Tibial nerve (tissue), 4 donors: ENCODE measurements around the gene NFATC1. TPM values are rescaled to one million over a fixed set of nuclear protein-coding genes. Genes with fewer than 3 reads are reported as not detected.

Source experiments
- DNase-seq, 2 donors: peaks; one replicate each; pipeline ENCODE4 v3.0.0-alpha.2; 2019; ENCODE audit warnings: low spot score in 2 of 2
- H3K27ac ChIP-seq, 4 donors: fragments of 200-600 bp; sonication (generic) in 3 of 4; one replicate each; pipeline ENCODE4 v1.5.1; 2017 to 2019; ENCODE audit warnings: mild to moderate bottlenecking in 1 of 4
- H3K27me3 ChIP-seq, 2 donors: fragments of 200-600 bp; sonication (generic) in 1 of 2; one replicate each; pipeline versions ENCODE4 v1.5.1 to v1.6.0; 2017 to 2019
- H3K36me3 ChIP-seq, 3 donors: fragments of 200-600 bp; sonication (generic); one replicate each; pipeline ENCODE4 v1.5.1; 2018 to 2019
- H3K4me1 ChIP-seq, 4 donors: fragments of 200-600 bp; sonication (generic) in 3 of 4; one replicate each; pipeline ENCODE4 v1.5.1; 2017 to 2019
- H3K4me3 ChIP-seq, 4 donors: fragments of 200-600 bp; sonication (generic) in 3 of 4; one replicate each; pipeline ENCODE4 v1.5.1; 2017 to 2019; ENCODE audit warnings: mild to moderate bottlenecking in 1 of 4, moderate library complexity in 1 of 4
- H3K9me3 ChIP-seq, 4 donors: fragments of 200-600 bp; sonication (generic) in 3 of 4; one replicate each; pipeline ENCODE4 v1.5.1; 2017 to 2019
- EP300 ChIP-seq, 2 donors: sonication (generic); formaldehyde crosslinking; IDR thresholded peaks; one replicate each; pipeline ENCODE4 v1.6.1; 2017; ENCODE audit warnings: antibody characterized with exemption in 2 of 2, mild to moderate bottlenecking in 1 of 2
- POLR2A ChIP-seq, 2 donors: fragments of 450-650 bp; IDR thresholded peaks; one replicate each; pipeline ENCODE4 v1.6.1; 2017; ENCODE audit warnings: antibody characterized with exemption in 2 of 2, mild to moderate bottlenecking in 2 of 2, moderate library complexity in 2 of 2
- WGBS, 2 donors: methylation state at CpG; one replicate each; pipeline ENCODE4 v1.1.5; 2018; 5-methylcytosine and 5-hydroxymethylcytosine counted together
- total RNA-seq, 4 donors: library from RNA; depleted of rRNA; stranded (reverse); fragments of >200 nt; gene quantifications; one replicate each; pipeline ENCODE4 v1.1.0, GENCODE V29; 2016
- TF ChIP-seq, protein P1 (sequence below), 5 experiments: fragments of 200-600 bp in 3 of 5; fragments of 450-650 bp in 2 of 5; sonication (generic) in 3 of 5; IDR thresholded peaks; one replicate each; pipeline ENCODE4 v1.5.1; 2016 to 2019; ENCODE audit warnings: antibody characterized with exemption in 5 of 5, mild to moderate bottlenecking in 3 of 5, moderate library complexity in 2 of 5

NFATC1 gene
- total RNA-seq, result 10 to 100 TPM; 33.7 to 48.6 (median 37.8) TPM

DNA sequence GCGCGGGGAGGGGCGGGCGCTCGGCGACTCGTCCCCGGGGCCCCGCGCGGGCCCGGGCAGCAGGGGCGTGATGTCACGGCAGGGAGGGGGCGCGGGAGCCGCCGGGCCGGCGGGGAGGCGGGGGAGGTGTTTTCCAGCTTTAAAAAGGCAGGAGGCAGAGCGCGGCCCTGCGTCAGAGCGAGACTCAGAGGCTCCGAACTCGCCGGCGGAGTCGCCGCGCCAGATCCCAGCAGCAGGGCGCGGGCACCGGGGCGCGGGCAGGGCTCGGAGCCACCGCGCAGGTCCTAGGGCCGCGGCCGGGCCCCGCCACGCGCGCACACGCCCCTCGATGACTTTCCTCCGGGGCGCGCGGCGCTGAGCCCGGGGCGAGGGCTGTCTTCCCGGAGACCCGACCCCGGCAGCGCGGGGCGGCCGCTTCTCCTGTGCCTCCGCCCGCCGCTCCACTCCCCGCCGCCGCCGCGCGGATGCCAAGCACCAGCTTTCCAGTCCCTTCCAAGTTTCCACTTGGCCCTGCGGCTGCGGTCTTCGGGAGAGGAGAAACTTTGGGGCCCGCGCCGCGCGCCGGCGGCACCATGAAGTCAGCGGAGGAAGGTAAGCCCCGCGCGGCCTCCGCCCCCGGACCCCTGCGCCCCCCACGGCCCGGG, at the start of gene NFATC1:
TSS of gene NFATC1 (plus strand) at position 170 of the 644 bp plus-strand sequence. CDS start at position 465, 295 bp downstream.
- 0 to 1% methylated on average over 4 to 45 of the region's 91 CpGs for WGBS, 2 donors
- Histone ChIP-seq H3K27ac (peak within 1 kb of the TSS; percentile 83 to 98 (median 96)), H3K4me1 (peaks cover 0 to 57% (median 32%) of the 10 kb centered on the region in 4 donors), H3K4me3 (peak within 1 kb of the TSS; percentile 42 to 81 (median 72)), H3K36me3 (no peaks in the 10 kb centered on the region), H3K9me3 (no peaks in the 10 kb centered on the region), H3K27me3 (no peaks in the 10 kb centered on the region)
- TF ChIP-seq EP300 (IDR thresholded peaks at IDR 0.05) (peak in 1 of 2 donors; percentile 80), POLR2A (IDR thresholded peaks at IDR 0.05) (peak in 1 of 2 donors; percentile 72)
- TF ChIP-seq, protein P1, sequence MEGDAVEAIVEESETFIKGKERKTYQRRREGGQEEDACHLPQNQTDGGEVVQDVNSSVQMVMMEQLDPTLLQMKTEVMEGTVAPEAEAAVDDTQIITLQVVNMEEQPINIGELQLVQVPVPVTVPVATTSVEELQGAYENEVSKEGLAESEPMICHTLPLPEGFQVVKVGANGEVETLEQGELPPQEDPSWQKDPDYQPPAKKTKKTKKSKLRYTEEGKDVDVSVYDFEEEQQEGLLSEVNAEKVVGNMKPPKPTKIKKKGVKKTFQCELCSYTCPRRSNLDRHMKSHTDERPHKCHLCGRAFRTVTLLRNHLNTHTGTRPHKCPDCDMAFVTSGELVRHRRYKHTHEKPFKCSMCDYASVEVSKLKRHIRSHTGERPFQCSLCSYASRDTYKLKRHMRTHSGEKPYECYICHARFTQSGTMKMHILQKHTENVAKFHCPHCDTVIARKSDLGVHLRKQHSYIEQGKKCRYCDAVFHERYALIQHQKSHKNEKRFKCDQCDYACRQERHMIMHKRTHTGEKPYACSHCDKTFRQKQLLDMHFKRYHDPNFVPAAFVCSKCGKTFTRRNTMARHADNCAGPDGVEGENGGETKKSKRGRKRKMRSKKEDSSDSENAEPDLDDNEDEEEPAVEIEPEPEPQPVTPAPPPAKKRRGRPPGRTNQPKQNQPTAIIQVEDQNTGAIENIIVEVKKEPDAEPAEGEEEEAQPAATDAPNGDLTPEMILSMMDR (IDR thresholded peaks at IDR 0.05), result peak in 2 of 5 experiments; percentile 8 to 47
- DNase-seq, result peak; percentile 57 to 69

DNA sequence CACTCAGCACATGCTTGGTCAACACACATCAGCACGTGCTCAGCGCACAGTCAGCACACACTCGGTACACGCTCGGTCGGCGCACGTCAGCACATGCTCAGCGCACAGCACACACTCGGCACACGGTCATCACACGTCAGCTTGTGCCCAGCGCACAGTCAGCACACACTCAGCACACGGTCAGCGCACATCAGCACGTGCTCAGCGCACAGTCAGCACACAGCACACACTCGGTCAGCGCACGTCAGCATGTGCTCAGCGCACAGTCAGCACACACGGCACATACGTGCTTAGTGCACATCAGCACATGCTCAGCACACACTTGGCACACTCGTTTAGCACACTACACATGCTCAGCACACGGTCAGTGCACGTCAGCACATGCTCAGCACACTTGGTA, 49.7 kb upstream of the NFATC1 start:
- Histone ChIP-seq H3K27ac (no peak overlapping the region), H3K36me3 (peaks cover 0 to 80% (median 16%) of the 10 kb centered on the region in 3 donors), H3K9me3 (no peaks in the 10 kb centered on the region), H3K4me3 (no peak overlapping the region), H3K4me1 (no peaks in the 10 kb centered on the region), H3K27me3 (no peaks in the 10 kb centered on the region)
- TF ChIP-seq, protein P1 (IDR thresholded peaks at IDR 0.05), result no peak
- no peak for TF ChIP-seq EP300 (IDR thresholded peaks at IDR 0.05)
- TF ChIP-seq POLR2A (IDR thresholded peaks at IDR 0.05), result no peak
- DNase-seq, result no peak
- WGBS, 2 donors, result 95 to 98% methylated on average over 24 to 26 of the region's 26 CpGs

DNA sequence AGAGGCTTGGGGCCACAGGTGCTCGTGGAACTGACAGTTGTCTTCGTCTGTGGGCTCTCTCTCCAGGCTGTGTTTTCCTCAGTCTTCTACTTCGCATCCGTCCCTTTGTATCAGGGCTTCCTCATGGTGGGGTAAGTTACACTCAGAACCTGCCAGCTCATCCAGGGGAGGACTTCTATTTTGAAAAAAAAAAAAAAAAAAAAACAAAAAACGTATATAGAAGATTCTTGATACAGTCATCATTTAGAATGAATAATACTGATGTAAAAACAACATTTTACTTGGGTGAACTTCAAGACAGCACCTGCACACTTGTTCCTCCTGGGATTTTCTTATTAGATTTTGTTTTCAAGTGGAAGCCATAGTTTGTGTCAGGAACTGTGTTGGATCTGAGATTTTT, 47.7 kb upstream of the NFATC1 start:
- H3K9me3 ChIP-seq, result no peaks in the 10 kb centered on the region
- TF ChIP-seq, protein P1 (IDR thresholded peaks at IDR 0.05), result no peak
- TF ChIP-seq EP300 (IDR thresholded peaks at IDR 0.05) (no peak), POLR2A (IDR thresholded peaks at IDR 0.05) (no peak)
- peaks cover 2 to 83% (median 16%) of the 10 kb centered on the region in 3 donors for H3K36me3 ChIP-seq
- H3K27ac ChIP-seq, result no peak overlapping the region
- DNase-seq, result no peak
- H3K4me1 ChIP-seq, result no peaks in the 10 kb centered on the region
- H3K27me3 ChIP-seq, result no peaks in the 10 kb centered on the region
- H3K4me3 ChIP-seq, result no peak overlapping the region
- 75 to 77% methylated on average over 5 of the region's 5 CpGs for WGBS, 2 donors

DNA sequence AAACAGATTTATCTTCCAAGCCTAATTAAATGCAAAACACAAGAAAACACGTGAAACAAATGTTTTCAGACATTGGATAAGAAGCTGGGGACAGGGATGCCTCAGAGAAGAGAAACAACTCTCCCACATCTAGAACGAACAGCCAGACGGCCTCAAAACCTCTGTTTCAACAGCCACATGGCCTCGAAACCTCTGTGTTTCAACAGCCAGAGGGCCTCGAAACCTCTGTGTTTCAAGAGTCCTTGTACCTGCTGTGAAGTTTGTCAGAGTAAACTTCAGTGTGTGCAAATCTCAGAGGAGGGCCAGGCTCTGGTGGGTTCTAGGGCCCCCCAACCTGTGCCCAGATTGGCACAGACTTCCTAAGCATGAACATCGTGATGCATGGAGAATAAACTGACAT, 43.3 kb upstream of the NFATC1 start:
- Histone ChIP-seq H3K36me3 (peaks cover 2 to 48% (median 2%) of the 10 kb centered on the region in 3 donors), H3K4me3 (no peak overlapping the region), H3K9me3 (no peaks in the 10 kb centered on the region), H3K4me1 (no peaks in the 10 kb centered on the region), H3K27me3 (no peaks in the 10 kb centered on the region), H3K27ac (peak overlapping the region in 1 of 4 donors; percentile 53)
- DNase-seq, result no peak
- no peak for TF ChIP-seq EP300 (IDR thresholded peaks at IDR 0.05)
- TF ChIP-seq POLR2A (IDR thresholded peaks at IDR 0.05), result no peak
- TF ChIP-seq, protein P1 (IDR thresholded peaks at IDR 0.05), result no peak
- WGBS, 2 donors, result 63 to 65% methylated on average over 6 of the region's 6 CpGs

DNA sequence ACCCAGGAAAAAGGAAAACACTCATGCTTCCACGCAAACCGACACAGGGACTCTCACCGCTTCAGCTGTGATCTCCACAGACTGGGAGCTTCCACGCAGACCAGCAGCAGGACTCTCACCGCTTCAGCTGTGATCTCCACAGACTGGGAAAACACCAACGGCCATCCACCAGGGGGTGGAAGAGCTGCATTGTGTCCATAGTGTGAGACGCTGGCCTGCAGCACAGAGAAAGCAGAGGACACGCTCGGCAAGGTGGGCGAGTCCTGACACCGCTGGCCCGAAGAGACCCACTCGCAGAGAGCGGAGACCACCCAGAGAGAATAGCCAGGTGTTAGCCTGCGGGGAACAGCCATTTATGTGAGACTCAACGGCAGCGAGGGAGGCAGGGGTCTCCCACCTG, 42.5 kb upstream of the NFATC1 start:
- Histone ChIP-seq H3K9me3 (no peaks in the 10 kb centered on the region), H3K4me3 (no peak overlapping the region), H3K27me3 (no peaks in the 10 kb centered on the region), H3K4me1 (no peaks in the 10 kb centered on the region), H3K36me3 (peaks cover 0 to 40% (median 2%) of the 10 kb centered on the region in 3 donors), H3K27ac (peak overlapping the region in 1 of 4 donors; percentile 53)
- TF ChIP-seq, protein P1 (IDR thresholded peaks at IDR 0.05), result peak in 4 of 5 experiments; percentile 29 to 65 (median 32)
- TF ChIP-seq EP300 (IDR thresholded peaks at IDR 0.05) (peak in 1 of 2 donors; percentile 10), POLR2A (IDR thresholded peaks at IDR 0.05) (no peak)
- 55 to 60% methylated on average over 16 to 17 of the region's 17 CpGs for WGBS, 2 donors
- DNase-seq, result no peak
